SKM-1 (cell line): ENCODE data around the gene SIK3.

Experiments
- DNase-seq: peaks from one replicate; lab custom pipeline; 2025; ENCODE audit not compliant: unreplicated experiment; lab: John Stamatoyannopoulos, UW

The SIK3 gene

DNA sequence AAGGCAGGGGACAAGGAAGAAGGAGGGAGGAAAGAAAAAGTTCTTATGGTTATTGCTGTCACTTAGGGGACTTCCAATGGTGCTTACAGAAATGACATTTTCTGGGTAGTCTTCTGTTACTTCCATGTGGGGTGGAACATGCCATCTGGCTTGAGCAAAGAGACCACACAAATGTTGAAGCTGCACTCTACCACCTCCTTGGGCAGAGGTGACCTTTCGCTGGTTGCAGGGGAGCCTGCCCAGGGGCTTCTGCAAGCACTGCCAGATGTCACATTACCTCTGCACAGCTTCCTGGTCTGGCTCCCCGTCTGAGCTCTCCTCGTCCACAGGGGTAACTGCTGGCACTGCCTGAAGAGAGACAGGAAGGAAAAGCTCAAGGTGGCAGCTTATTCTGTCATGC lies 228.2 kb downstream of the SIK3 start:
- DNase-seq: no peak

DNA sequence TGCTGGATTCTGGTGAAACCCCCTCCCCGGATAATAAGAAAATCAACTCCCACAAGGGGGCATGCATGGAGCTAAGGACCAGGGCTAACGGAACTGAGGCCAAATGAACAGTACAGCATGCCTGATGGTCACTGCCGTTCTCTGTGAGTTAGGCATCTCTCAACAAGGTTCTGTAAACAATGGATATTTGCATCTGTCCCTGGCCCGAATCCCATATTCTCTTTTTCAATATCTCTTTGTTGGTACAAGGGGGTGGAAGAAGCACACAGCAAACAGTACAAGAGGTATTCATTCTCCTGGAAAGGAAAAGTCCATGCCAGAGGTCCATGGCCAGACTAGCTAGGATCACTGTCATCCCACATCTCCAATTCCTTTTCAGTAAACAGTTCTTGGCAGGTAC lies 228.6 kb downstream of the SIK3 start:
- DNase-seq: no peak

DNA sequence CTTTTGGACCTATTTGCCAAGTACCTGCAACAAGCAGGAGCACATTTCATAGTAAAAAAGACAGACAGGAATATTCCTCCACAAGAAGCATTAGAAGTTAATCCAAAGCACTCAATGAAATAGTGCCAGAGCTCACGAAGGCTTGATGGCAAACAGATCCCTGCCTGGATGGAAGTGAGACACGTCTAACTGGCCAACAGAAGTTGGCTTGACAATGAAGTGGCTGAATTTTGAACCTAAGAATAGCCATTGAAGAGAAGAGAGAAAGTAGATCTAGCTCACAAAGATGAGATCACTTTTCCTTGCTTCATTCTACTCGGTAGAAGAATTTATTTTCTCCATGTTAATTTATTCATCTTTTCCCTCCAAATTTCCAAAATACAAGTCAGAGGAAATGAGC lies 230.2 kb downstream of the SIK3 start:
- no peak for DNase-seq

DNA sequence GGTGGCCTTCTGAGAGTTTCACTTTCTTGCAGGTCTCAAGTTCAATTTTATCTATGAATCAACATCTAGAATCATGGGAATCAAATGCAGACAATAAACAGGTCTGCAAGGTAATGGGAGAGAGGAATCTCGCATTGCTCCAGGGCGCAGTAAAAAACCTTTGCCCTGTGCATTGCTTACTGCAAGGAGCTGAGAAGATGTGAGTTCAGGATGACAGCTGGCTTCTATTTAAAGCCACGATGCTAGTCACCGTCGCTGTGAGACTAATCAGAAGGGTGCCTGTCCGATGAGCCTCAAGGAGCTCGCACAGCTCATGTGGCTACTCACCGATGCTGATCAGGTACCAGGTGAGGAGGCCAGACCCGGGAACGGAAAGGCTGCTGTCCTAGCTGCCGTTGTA lies 230.6 kb downstream of the SIK3 start:
- DNase-seq: no peak

DNA sequence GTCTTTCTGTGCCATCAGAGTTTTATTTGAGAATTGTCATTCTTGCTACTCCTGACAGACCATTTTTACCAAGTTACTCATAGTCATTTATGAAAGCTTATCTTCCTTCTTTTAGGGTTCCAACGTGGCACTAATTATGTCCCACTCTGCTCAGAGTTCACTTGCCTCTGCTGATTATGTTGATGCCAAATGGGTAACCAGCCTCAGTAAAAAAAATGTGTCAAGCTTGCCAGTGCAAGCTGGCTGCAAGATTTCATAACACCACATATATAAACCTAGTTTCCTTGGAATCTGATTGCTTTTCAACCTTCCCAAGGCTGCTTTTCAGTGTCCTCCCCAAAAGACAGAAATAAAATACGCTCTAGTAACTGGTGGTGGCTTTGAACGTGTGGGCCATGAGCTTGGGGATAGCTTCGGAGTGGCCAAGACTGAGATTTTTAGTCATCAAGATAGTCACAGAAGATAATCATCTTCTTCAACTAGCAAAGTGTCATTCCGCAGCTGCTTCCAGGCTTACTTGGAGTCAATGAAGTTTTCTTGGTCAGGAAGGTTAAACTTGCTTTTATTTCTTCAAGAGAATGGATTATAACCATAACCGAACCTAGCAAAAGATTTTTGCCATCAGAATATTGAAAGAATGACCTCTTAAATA lies 231.3 kb downstream of the SIK3 start:
- DNase-seq: no peak

DNA sequence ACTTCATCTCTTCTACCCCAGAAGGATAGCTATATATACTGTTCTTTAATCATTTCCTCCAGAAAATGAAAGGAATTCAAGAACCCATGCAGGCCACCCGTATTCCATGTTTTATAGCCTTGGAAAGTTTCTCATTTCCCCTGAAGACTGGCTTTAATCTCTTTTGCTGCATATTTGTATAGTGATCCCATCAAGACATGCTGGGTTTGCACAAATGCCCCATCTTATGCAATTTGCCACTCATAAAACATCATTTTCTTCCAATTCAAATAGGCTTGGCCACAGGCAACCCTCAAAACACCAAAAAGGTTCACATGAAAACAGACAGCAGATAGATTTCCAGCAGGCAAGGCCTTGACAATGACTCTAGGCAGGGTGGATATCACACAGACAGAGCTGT lies 232.5 kb downstream of the SIK3 start:
- DNase-seq: no peak

DNA sequence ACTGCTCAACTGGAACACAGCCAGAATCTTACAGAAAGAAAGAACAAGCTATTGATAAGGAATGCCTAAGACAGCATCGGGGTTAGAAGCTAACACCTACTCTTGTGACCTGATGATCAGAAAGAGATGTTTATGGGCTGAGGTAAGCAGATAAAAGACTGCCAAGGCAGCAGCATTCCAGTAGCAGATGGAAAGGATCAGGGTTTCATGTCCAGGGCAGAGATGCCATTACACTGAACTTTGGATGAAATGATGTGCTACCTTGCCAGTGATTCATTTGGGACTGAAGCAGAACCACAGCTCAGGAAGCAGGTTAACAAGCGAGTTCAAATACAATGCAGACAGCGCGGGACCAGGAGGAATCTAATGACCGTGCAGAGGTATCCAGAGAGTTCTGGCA lies 233.7 kb downstream of the SIK3 start:
- DNase-seq: no peak

DNA sequence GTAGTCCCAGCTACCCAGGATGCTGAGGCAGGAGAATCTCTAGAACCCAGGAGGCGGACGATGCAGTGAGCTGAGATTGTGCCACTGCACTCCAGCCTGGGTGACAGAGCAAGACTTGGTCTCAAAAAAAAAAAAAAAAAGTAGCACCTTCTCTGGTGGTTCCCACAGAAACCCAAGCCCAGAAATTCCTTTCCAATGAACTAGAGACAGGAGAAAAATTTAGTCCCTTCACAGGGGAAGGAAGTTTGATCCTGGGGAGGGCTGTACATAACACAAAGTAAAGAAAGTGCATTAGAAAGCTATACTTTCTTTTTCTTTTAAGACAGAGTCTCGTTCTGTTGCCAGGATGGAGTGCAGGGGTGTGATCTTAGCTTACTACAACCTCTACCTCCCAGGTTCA lies 235.3 kb downstream of the SIK3 start:
- DNase-seq: no peak

DNA sequence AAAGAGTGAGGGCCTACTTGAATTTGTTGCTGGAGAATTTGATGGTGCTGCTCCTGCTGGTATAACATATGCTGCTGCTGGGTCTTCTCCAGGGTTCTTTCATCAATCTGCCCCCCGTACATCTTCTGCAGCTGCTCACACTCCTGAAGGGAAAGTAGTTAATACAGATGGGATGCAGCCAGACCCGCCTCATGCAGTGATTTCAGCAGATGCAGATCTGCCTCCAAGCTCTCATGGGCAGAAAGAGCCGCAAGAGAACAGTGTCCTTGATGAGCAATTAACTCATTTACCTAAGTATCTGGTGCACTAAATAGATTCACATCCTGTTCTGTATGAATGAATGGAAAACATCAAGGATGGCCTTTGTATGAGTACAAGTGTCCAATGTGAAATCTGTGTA lies 236.0 kb downstream of the SIK3 start:
- no peak for DNase-seq

DNA sequence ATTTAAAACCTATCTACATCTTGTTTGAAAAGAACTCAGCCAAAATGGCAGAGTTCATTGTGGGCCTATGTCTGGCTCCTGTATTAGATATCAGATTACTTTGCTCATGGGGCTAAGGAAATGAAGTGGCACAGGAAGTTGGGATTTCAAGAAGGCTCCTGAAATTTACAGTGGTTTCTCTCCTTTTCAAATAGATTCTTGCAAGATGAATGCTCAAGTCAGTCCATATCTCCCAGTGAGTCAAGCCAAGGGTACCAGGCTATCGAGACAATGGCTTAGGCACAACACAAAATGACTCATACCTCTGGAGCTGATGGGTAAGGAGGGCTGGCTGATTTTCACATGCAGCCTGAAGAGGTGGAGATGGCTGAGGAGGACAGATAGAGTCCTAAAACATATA lies 236.7 kb downstream of the SIK3 start:
- DNase-seq: no peak

DNA sequence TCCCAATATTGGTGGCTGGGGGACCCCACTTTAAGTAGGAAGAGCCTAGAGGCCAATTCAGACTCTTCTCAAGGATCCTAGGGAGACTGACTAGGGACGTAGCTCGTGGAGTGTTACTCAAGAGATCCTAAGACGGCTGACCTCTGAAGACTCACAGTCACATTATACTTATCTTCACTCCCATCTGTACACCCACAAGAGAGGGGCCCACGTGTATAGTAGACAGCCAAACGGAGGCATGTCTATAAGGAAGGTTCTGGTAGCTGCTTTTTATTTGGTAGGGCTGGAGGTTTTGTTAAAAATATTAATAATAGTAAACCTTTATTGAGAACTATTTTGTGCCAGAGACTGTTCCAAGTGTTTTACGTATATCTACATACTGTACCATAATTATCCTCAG lies 237.9 kb downstream of the SIK3 start:
- DNase-seq: no peak

DNA sequence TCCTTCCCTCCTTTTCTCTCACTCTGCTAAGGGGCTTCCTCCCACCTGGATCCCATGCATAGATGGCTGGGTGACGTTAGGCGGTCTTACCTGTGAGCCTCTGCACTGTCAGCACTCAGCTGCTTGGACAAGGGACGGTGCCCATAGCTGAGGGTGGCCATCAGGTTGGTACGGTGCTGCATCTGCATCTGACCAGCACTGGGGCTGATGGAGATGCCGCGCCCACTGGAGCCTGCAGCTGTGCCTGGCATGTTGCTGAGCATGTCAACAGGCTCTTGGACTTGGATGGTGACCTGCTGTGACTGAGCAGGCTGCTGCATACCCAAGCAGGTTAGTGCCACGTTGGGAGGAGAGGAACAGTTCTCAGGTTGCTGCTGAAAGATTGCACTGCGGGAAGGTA lies 239.1 kb downstream of the SIK3 start:
- DNase-seq: no peak

DNA sequence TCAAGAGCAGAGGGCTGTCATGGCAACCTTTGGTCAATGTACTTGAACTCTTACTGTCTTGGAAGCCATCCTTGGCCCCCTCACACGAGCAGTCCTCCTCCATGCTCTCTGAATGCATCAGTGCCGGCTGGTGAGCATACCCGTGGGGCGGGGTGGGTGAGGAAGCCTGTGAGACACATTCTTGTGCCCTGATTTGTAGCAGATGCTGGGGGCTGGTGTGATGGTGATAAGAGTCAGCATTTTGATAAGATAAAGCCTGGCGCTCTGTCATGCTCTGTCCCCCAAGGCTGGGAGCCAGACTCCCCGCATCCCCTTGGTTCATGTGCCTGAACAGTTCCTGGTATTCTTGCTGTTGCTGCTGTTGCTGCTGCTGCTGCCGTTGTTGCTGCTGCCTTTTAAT lies 240.3 kb downstream of the SIK3 start:
- no peak for DNase-seq

DNA sequence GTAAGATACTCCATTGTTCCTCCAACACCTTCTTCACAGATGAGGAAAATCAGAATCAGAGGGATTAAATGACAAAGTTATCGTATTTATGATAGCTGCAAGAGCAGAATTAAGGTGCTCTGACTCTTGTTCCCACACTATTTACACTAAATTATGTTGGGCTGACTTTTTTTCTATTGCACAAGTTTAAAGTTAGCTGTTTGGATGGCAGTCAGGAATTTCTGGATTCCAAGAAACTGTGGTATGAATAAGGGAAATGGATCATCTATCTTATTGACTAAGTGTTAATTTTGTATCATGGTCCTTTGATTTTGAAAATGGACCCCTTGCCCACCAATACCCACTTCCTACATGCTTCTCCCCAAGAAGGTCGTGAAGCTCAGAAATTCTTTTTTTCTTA lies 240.9 kb downstream of the SIK3 start:
- no peak for DNase-seq

DNA sequence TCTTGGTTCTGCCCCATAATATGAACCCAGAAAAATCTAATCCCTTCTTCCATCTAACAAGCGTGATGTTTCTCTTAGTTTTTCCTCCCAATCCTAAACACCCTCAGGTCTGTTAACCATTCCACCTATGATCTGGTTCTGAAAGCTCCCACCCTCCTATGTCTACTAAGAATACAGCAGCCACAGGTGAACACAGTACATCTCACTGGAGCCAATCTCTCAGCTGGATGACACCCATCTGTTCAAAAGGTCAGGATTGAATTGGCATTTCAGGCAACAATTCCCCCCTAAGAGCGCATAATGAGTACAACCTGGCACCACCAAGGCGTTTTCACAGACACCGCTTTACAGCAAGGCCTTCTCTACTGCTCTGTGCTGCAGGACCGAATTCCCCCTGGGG lies 241.8 kb downstream of the SIK3 start:
- no peak for DNase-seq

DNA sequence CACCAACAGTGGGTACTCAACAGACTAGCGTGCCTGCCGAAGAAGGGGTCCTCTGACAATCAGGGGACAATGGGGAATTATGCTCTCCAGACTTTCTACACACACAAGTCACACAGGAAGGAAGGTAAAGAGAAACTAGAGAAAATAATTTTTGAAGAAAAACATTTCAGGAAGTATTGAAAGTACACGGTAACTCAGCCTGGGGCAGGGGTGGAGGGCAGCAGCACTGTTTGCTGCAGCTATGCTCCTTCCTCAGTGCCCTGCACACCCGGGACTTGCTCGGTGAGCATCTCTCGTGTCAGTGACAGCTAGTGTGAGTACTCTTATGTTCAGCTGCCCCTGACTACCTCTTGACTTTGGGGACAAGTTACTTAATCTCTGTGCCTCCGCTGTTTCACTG lies 242.8 kb downstream of the SIK3 start:
- DNase-seq: no peak

DNA sequence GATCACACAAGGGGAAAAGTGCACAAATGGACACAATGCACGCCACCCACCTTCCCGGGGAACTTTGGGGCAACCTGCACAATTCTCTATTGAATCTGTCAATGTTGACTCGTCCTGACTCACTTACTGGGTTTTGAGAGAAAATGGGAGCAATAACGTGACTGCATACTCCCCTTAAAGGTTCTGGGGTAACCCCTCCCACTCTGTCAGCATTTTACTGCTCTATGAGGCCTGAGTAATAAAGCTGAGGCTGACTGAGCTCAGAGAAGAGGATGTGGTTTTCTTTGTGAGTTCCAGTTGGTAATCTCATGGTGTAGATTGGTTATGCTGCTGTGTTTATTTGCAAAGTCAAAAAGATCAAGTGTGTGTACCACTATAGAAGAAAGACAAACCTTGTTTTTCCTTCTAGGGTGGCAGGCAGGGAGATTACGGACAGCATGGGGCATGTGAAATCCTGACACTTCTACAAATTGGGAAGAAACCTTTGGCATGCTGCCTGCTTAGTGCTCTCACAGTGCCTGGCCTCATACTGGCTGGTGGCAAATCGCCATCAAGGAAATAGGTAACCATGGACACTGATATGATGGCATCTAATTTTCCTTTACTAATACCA lies 244.7 kb downstream of the SIK3 start:
- peak; percentile 75 for DNase-seq

DNA sequence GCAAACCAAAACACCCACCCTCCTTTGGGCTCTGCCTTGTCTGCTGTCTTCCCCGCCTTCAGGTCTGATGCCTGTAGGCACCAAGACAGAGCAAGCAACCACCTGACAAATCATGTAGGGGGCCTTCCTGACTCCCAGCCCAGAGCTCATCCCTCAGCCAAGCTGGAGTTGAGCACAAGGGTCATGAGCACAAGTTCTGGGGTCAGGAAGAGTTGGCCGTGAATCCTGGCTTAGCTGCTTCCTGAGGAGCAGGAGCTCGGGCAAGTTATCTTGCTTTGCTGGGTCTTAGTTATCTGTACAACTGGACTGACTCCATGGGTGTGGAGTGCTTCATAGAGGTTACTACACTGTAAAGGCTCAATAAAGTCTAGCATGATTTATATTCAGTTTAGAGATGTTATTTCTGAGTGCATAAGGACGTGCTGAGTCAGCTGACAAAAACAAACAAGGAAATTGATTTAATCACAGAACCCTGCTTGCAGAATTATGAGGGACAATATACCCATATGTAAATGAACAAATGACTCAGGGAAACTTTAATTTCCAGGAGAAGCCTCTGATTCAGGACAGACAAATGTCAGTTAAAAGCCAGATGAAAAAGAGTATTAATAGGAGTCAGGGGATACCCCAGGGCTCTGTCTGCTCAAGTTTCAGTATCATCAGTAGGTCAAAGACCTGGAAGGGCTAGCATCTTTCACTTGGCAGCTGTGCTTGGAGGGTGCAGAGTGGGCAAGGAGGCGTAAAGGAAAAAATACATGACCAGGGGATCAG lies 245.8 kb downstream of the SIK3 start:
- DNase-seq: no peak

DNA sequence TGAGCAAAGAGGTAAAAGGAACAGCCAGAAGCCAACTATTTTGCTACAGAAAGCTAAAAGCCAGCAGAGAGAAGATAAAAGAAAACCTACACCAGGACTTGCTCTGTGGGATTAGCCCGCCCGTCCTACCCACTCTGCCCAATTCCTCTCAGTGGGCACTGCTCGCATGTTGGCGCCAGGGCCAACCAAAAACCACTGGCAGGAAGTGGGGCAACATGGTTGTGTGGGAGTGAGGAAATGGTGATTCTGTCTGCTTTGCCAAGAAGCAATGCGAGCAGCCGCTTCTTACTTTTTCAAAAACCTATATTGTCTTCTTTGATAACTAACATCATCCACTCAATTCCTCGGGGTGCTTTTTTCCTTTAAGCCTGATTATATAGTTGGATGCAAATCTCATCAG lies 246.6 kb downstream of the SIK3 start:
- peak; percentile 22 for DNase-seq

DNA sequence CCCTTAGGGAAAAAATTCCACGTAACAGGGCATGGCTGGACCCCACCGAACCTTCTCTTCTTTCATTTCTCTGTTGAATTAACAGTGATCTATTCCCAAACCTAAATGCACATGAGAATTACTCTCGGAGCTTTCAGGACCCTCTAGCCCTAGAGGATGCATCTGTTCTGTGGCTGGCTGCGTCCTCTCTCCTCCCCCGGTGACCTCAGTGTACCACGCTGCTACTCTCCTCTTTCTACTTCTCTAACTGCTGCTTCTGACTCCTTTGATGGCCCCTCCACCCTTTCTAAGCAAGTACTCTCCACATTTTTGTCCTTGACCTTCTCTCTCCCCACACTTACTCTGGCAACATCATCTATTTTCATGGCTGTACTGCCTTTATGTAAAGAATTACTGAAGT lies 248.7 kb downstream of the SIK3 start:
- no peak for DNase-seq

DNA sequence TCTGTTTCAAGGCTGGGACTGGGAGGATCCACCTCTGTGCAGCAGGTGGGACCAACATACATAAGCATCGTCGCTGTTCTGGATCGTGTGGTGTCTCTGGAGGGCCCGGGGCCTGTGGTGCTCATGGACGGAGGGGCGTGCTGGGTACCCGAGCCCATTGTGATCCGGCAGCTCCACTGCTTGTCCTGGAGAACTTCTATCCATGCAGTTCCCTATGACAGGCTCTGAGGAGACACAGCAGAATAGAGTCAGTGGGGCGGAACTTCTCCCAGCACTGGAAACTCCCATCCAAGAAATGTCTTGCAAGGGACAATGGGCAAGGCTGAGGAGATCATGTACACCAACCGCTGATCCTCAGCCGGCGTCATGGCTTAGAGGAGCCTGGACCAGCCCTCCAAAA lies 249.2 kb downstream of the SIK3 start:
- DNase-seq: no peak

DNA sequence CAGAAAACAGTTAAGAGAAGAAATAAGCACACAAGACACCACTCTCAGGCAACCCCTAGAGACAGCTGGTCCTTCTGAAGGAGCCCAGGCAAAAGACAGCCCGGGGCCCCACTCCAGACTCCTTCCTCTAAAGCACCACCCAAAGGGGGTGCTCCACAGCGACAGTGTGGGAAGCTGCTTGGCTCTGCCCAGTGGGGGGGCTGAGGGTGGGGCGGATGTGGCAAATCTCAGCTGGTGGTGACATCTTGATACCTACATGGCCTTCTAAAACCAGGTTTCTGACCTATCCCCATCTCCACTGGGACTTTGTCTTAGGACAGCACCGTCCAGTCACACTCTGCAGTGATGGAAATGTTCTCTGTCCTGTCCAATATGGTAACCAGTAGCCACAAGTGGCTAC lies 250.6 kb downstream of the SIK3 start:
- no peak for DNase-seq

DNA sequence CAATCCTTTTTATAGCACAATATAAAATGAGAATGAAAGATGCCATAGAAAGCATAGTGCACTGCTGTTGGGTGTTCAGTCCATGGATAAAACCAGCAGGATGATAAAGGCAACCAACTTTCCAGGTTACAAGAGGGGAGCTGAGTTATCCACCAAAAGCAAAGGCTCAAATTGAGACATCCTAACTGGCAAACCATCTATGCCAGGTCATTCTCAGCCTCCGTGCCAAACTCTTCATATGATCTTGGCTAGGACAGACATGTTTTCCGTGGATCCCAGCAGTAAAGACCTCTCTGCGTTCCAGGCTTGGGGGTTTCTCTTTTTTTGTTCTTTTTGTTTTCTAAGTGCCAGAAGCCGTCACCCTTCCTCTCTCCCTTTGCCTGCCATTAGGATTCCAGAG lies 253.5 kb downstream of the SIK3 start:
- DNase-seq: no peak
